Mucosa of rectum (tissue), 2 donors: Measurements from ENCODE around the gene AJAP1.

Experiments used
- H3K27ac ChIP-seq, 2 donors: one replicate each; pipeline ENCODE4 v1.7.0; 2013; ENCODE audit warnings: inconsistent platforms in 2 of 2, low read depth in 2 of 2, low read length in 2 of 2
- H3K27me3 ChIP-seq, 2 donors: one replicate each; pipeline ENCODE4 v1.7.0; 2013; ENCODE audit warnings: low read length in 2 of 2; ENCODE audit not compliant: control insufficient read depth in 2 of 2, insufficient read depth in 2 of 2
- H3K36me3 ChIP-seq, 2 donors: one replicate each; pipeline ENCODE4 v1.7.0; 2013; ENCODE audit warnings: low read length in 2 of 2; ENCODE audit not compliant: control insufficient read depth in 2 of 2, insufficient read depth in 2 of 2
- H3K4me1 ChIP-seq, 2 donors: one replicate each; pipeline ENCODE4 v1.7.0; 2013; ENCODE audit warnings: low read length in 2 of 2, mild to moderate bottlenecking in 1 of 2; ENCODE audit not compliant: control insufficient read depth in 2 of 2, insufficient read depth in 2 of 2
- H3K4me3 ChIP-seq, 2 donors: one replicate each; pipeline ENCODE4 v1.7.0; 2013; ENCODE audit warnings: low read length in 2 of 2
- H3K9ac ChIP-seq, 2 donors: one replicate each; pipeline ENCODE4 v1.7.0; 2013; ENCODE audit warnings: low read length in 2 of 2, low read depth in 1 of 2, mild to moderate bottlenecking in 1 of 2
- H3K9me3 ChIP-seq, 2 donors: one replicate each; pipeline ENCODE4 v1.7.0; 2013; ENCODE audit warnings: low read length in 2 of 2; ENCODE audit not compliant: control insufficient read depth in 2 of 2
- donor health status: healthy.
- donor health status: Normal muscosa, but diverticular disease.

AJAP1 gene

DNA sequence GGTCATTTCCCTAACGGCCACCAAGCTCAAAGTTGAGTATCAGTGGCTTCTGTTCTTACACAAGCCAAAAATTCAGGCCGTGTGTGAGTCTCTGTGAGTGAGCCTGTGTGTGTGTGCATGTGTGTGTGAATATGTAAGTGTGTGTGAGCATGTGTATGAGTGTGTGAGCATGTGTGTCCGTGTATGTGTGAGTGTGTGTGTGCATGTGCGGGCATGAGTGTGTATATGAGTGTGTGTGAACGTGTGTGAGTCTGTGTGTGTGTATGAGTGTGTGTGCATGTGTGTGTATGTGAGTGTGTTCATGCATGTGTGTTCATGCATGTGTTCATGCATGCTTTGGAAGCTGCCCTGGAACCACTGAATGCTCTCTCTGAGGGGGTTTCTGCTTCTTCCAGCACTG, 105.7 kb downstream of the AJAP1 start:
- Histone ChIP-seq H3K9ac (no peak overlapping the region), H3K27me3 (no peaks in the 10 kb centered on the region), H3K4me1 (no peaks in the 10 kb centered on the region), H3K4me3 (no peak overlapping the region), H3K9me3 (no peaks in the 10 kb centered on the region), H3K27ac (no peak overlapping the region), H3K36me3 (no peaks in the 10 kb centered on the region)

DNA sequence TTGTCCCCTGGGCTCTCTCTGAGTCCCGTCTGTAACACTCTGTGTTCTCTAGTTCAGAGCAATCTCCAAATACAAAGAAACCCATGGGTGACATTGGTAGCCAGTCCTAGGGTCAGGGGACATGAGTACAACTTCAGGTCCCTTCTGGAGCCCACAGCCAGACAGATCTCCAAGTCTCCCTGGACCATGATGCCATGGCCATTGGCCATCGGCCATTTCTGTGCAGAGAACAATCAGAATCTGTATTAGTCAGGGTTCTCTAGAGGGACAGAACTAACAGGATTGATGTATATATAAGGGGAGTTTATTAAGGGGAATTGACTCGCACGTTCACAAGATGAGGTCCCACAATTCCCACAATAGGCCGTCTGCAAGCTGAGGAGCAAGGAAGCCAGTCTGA, 106.9 kb downstream of the AJAP1 start:
- Histone ChIP-seq H3K4me1 (no peaks in the 10 kb centered on the region), H3K27me3 (no peaks in the 10 kb centered on the region), H3K4me3 (no peak overlapping the region), H3K36me3 (no peaks in the 10 kb centered on the region), H3K9me3 (no peaks in the 10 kb centered on the region), H3K9ac (no peak overlapping the region), H3K27ac (no peak overlapping the region)

DNA sequence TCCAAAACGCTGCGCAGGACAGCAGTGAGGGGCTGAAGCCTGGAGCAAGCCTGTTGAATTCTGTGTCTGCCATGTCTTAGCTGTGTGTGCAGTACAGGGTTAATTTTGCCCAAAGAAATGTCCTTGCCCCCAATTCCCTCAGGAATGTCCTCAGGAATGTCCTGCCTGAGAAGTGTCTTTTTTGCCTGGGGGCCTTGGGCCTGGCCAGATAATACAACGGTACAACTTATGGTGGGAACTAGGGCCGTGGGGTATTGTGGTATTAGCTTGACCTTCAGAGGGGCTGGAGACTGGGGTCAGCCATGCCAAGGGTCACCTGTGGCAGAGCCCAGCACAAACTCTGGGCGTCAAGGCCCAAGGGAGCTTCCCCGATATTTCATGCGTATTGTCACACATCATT, 107.7 kb downstream of the AJAP1 start:
- Histone ChIP-seq H3K9me3 (no peaks in the 10 kb centered on the region), H3K4me1 (no peaks in the 10 kb centered on the region), H3K36me3 (no peaks in the 10 kb centered on the region), H3K9ac (no peak overlapping the region), H3K27ac (no peak overlapping the region), H3K4me3 (no peak overlapping the region), H3K27me3 (no peaks in the 10 kb centered on the region)

DNA sequence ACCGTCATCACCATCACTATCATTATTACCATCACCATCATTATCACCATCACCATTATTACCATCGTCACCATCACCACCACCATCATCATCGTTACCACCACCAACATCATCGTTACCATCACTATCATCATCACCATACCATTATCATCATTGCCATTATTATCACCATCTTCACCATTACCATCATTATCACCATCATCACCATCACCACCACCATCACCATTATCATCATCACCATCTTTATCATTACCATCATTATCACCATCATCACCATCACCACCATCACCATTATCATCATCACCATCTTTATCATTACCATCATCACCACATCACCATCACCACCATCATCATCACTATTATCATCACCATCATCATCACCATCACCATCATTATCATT, 112.9 kb downstream of the AJAP1 start:
- H3K27ac ChIP-seq, result no peak overlapping the region
- H3K36me3 ChIP-seq, result no peaks in the 10 kb centered on the region
- H3K4me1 ChIP-seq, result no peaks in the 10 kb centered on the region
- no peaks in the 10 kb centered on the region for H3K9me3 ChIP-seq
- H3K4me3 ChIP-seq, result no peak overlapping the region
- no peaks in the 10 kb centered on the region for H3K27me3 ChIP-seq
- no peak overlapping the region for H3K9ac ChIP-seq

DNA sequence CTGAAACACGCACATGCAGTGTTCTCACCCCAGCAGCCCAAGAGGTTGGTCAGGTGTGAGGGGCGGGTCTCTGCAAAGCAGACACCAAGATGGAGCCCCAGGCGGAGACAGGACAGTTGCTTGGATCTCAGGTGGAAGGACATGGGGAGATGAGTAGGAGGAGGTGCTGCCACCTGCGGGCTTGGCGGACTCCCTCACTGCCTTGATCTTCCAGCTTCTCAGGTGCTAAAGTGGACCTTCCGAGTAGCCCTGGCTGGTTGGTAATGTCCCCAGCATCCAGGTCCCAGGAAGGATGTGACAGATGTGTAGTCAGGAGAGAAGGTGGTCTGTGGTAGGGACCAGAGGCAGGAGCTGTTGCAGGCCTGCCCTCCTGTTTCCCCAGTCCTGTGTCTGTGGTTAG, 114.1 kb downstream of the AJAP1 start:
- Histone ChIP-seq H3K4me3 (no peak overlapping the region), H3K27me3 (no peaks in the 10 kb centered on the region), H3K27ac (no peak overlapping the region), H3K9me3 (no peaks in the 10 kb centered on the region), H3K9ac (no peak overlapping the region), H3K36me3 (no peaks in the 10 kb centered on the region), H3K4me1 (no peaks in the 10 kb centered on the region)

DNA sequence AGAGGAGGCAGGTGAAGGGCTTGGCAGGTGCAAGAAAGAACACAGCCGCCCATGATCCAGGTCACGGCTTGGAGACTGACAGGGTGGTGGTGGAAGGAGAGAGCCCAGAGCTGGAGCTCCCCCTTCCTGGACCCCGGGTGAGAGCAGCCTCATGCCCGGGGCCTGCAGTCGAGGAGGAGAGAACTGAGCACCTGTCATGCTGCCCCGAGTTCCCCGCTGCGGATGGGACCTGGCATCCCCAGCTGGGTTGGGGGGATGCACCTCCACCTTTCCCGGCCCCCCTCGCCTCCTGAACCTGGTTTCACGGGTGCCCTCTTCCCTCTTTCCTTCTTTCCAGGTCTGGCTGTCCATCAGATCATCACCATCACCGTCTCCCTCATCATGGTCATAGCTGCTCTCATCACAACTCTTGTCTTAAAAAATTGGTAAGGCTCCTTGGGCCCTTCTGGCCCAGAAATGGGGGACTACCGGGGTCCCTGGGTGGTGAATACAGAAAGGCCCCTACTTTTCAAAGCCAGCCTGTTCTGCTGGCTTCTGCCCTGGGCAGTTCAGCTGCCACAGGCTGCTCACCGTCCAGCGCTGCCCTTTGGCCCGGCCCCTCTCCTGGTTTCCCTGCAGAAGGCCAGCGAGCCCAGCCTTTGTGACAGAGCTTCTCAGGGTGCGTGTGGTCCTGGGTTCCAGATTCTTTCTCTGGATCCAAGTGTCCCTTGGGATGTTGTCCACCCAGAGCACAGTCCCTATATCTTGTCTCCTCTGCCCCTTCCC, 115.3 kb downstream of the AJAP1 start:
- H3K9ac ChIP-seq, result no peak overlapping the region
- H3K4me3 ChIP-seq, result no peak overlapping the region
- H3K9me3 ChIP-seq, result no peaks in the 10 kb centered on the region

DNA sequence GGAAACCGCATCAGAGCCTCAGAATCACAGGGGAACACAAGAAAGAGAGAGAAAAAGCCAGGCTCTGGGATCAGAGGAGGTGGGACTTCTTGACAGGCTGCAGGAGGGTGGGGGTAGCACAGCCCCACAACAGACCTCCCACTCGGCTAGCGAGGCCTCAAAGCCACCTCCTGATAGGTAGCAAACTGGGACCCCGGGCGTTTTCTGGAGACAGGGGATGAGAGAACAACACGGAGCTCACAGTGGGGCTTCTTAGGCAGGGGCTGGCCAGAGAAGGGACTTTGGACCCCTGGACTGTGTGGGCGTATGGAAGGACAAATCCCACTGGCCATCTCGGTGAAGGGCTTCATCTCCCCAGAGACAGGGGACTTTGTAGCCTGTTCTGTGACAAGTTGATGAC, 116.3 kb downstream of the AJAP1 start:
- H3K4me3 ChIP-seq, result no peak overlapping the region
- no peaks in the 10 kb centered on the region for H3K4me1 ChIP-seq
- H3K9me3 ChIP-seq, result no peaks in the 10 kb centered on the region
- no peaks in the 10 kb centered on the region for H3K27me3 ChIP-seq
- H3K36me3 ChIP-seq, result no peaks in the 10 kb centered on the region
- no peak overlapping the region for H3K9ac ChIP-seq
- H3K27ac ChIP-seq, result no peak overlapping the region

More for the DNA sequence above, 115.3 kb downstream of the AJAP1 start:
- H3K36me3 ChIP-seq, result no peaks in the 10 kb centered on the region
- no peaks in the 10 kb centered on the region for H3K27me3 ChIP-seq
- H3K4me1 ChIP-seq, result no peaks in the 10 kb centered on the region
- H3K27ac ChIP-seq, result no peak overlapping the region

DNA sequence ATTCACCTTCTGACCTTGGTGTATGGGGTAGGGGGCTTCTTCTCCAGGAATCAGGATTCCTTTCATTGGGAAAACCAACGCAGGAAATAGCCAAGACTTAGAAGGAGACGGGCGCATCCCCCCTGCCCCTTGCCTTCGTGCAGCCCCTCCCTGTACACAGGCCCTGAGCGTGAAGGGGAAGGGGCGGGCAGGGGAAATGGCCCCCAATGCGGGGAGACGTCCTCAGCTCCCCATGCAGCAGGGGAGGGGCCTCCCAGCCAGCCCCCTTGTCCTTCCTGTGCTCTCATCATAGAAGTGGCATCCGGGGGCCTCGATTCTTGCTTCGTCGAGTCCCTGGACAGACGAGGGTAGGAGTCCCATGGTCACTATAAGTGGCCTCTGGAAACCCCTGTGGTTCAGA, 116.9 kb downstream of the AJAP1 start:
- Histone ChIP-seq H3K27ac (no peak overlapping the region), H3K9ac (no peak overlapping the region)

DNA sequence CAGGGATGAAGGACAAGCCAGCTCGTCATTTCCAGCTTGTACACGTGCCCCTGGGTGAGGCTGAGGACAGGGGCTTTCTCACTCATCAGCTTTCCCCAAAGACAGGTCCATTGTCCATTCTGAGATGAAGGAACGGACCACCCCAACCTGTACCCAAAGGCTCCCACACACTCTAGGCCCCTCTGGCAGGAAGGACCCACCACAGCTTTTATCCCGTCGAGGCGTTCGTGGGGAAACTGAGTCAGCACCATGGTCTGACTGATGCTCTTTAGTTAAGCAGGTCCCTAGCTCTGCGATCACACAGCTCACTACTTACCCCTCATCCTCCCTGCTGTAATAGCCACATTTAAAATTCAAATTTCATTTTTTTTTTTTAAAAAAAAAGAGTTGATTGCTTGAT, 117.3 kb downstream of the AJAP1 start:
- Histone ChIP-seq H3K27me3 (no peaks in the 10 kb centered on the region), H3K9ac (no peak overlapping the region), H3K36me3 (no peaks in the 10 kb centered on the region), H3K4me3 (no peak overlapping the region), H3K27ac (no peak overlapping the region), H3K9me3 (no peaks in the 10 kb centered on the region), H3K4me1 (no peaks in the 10 kb centered on the region)

More for the DNA sequence above, 116.9 kb downstream of the AJAP1 start:
- no peaks in the 10 kb centered on the region for H3K4me1 ChIP-seq
- no peaks in the 10 kb centered on the region for H3K36me3 ChIP-seq
- H3K4me3 ChIP-seq, result no peak overlapping the region
- H3K27me3 ChIP-seq, result no peaks in the 10 kb centered on the region
- no peaks in the 10 kb centered on the region for H3K9me3 ChIP-seq

DNA sequence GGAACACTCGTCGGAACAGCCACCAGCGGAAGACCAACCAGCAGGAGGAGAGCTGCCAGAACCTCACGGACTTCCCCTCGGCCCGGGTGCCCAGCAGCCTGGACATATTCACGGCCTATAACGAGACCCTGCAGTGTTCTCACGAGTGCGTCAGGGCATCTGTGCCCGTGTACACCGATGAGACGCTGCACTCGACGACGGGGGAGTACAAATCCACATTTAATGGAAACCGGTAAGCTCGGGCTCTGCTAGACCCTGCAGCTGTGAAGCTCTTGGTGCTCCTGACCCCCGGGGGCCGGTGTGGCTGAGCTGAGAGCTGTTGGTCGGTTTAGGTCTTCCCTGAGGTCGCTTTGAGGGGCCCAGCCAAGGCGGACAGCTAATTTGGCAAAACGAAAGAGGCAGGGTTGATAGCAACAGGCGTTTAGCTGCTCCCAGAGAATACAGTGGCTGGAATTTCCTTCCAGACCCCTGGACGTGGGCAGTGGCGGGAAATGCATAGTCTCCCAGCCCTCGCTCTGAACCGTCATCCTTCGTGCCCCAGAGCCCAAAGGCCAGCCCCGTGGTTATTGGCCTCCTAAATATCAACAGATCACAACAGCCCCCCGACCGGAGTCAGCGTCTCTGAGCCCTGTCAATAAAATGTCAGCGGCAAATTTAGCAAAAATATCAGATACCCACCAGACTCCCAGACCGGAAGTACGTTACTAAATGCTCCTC, 118.0 kb downstream of the AJAP1 start:
- Histone ChIP-seq H3K9me3 (no peaks in the 10 kb centered on the region), H3K27me3 (no peaks in the 10 kb centered on the region), H3K4me1 (no peaks in the 10 kb centered on the region), H3K4me3 (no peak overlapping the region), H3K9ac (no peak overlapping the region), H3K27ac (no peak overlapping the region), H3K36me3 (no peaks in the 10 kb centered on the region)
